Measurements from ENCODE around the gene SMAD3.

The SMAD3 gene

DNA sequence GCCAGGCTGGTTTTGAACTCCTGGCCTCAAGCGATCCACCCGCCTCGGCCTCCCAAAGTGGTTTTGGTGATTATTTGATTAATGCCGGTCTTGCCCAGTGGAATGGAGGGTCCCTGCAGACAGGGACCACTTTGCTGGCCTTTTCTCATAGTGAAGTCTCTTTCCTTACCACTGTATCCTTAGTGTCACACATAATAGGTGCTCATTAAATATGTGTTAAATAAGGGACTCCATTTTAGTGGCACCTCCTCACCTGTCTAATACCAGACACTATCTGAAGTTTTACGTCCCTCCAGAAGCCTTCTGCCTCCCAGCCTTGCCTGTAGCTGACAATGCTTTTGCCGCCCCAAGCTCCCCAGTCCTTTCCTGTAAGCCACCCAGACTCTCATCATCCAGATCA lies 97.8 kb downstream of the SMAD3 start:
- no peak for DNase-seq (ENCODE audit: low read depth)

- no peak for DNase-seq (ENCODE audit: low read depth)
Observed at GRCh38 chr15:67164401-67164791, 99.0 kb downstream of the SMAD3 start.

GRCh38 chr15:67164811-67165253 lies 99.4 kb downstream of the SMAD3 start:
- no peak for DNase-seq (ENCODE audit: low read depth)

GRCh38 chr15:67165254-67166253 lies 100.2 kb downstream of the SMAD3 start:
- DNase-seq (ENCODE audit: low read depth): no peak

DNA sequence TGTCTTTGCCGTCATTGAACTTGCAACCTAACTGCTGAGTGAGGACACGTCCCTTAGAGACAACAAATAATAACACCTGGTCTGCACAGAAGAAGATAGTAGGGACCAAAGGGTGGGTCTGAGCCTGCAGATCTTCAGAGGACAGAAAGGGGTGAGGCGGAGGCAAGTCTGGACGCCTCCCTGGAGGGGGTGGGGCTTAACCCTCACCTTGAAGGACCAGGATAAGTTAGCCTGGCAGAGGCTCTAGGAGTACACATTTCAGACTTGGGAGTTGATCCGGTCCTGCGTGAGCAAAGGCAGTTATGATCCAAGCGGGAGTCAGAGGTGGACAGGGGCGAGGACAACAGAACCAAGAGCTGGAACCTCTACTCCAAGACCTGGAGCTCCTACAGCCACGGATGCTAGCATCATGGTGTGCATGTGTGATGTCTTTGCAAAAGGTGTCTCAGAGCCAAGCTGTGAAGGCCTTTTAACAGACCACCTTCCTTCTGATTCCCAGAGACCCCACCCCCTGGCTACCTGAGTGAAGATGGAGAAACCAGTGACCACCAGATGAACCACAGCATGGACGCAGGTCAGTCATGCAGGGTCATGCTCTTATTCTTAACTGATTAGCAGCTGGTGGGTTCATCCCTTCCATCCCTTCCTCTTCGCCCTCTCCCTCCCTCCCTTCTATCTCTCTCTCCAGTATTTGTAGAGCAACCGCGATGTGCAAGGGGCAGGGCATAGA lies 101.0 kb downstream of the SMAD3 start:
- DNase-seq (ENCODE audit: low read depth): no peak

GRCh38 chr15:67167091-67167490 lies 101.7 kb downstream of the SMAD3 start:
- DNase-seq (ENCODE audit: low read depth): no peak

DNA sequence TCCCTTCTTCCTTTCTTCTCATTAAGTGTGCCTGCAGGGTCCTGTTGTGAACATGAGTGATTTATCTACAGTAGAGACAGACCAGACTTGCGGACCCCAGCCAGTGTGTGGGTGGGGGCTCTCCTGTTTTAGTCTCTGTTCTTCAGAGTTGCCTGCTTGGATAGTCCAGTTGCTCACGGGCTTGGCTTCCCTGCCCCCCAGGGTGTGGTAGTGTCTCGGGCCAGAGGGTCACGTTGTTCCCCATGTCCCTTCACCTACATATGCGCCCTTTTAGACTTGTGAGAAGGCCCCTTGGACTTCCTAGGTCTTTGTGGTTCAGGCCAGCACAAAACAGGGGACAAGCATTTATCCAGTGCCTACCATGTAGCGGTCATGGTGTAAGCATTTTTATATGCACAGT lies 103.3 kb downstream of the SMAD3 start:
- no peak for DNase-seq (ENCODE audit: low read depth)

DNA sequence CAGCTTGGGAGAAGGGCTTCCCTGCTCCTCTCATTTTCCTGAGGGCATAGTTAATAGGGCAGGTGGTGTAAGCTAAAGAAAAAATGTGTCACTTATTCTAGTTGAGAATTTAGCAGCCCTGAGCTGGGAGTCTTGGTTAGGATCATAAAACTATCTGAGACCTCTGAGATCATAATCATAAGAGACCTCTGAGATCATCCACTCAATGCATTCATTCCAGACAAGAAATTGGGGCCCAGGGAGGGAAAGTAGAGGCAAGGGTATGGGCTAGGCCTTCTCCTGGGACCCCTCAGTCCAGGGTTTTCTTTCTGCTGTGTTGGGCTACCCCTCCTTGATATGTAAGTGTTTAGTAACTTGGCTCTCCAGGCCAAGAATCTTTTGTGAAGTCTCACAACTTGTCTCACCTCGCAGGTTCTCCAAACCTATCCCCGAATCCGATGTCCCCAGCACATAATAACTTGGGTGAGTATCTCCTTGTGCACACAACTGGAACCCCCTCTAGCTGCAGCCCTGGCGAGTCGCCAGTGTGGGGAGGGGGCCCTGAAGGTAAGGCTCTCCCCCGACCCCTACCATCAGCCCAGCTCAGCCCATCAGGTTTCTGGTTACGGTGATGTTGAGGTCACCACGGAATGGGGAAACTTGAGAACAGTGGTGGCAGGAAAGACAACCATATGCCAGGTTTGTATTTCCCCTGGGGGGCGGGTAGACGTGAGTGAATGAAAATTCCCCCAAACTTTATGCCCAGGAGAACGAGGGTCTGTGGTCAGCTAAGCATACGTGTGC lies 104.9 kb downstream of the SMAD3 start:
- DNase-seq (ENCODE audit: low read depth): no peak

DNA sequence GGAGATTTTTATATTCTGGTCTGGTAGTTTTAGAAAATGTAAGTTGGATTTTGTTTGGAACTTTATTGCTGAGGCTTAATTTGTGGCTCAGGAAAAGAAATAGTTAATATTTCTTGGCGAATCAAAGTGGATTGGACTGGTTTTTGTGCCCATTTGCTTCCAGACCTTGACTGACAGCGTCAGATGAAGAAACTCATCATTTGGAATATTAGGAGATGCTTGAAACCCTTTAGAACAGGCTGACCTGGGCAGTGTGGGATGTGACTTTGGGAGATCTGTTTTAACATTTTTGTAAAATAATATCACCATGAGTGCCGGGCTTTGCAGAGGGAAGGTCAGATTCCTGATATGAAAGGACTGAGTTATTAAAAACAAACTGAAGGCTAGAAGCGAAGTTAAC lies 106.1 kb downstream of the SMAD3 start:
- DNase-seq (ENCODE audit: low read depth): no peak

DNA sequence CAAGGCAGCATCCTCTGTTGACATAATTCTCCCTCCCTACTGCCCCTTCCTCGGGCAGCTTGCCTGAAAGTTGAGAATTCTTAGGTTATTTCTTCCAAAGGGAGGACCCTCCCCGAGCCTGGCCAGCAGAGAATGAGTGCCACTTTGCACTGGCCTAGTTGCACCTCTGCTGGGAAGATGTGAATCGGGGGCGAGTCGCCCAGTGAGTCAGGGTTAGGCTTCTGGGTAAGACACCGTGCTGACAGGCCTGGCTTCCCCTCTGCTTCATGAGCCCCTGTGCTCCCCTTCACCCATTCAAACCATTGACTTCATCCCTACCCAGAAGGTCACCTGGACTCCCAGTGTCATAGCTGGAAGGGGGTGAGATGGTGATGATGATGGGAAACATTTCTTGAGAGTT lies 106.8 kb downstream of the SMAD3 start:
- peak; percentile 64 for DNase-seq (ENCODE audit: low read depth)

DNA sequence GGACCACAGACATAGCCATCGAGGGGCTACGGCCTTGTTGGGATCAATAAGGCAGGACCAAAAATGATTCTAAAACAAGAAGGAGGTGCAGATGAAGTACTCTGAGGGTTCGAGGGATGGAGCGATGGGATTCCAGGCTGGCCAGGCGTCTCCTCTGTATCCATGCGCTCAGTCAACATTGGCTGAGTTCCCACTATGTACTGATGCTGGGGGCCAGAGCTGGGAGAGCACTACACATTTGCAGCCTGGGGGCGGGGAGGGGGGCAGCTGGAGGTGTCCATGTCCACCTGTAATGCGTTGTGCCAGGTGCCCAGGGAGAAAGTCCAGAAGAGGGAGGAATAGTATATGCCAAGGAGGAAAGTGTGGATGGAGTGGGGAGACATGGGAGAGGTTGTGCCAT lies 107.6 kb downstream of the SMAD3 start:
- DNase-seq (ENCODE audit: low read depth): no peak

- DNase-seq (ENCODE audit: low read depth): no peak
Observed at GRCh38 chr15:67173786-67174185, 108.4 kb downstream of the SMAD3 start.

- DNase-seq (ENCODE audit: low read depth): no peak
Observed at GRCh38 chr15:67174446-67174845, 109.0 kb downstream of the SMAD3 start.

DNA sequence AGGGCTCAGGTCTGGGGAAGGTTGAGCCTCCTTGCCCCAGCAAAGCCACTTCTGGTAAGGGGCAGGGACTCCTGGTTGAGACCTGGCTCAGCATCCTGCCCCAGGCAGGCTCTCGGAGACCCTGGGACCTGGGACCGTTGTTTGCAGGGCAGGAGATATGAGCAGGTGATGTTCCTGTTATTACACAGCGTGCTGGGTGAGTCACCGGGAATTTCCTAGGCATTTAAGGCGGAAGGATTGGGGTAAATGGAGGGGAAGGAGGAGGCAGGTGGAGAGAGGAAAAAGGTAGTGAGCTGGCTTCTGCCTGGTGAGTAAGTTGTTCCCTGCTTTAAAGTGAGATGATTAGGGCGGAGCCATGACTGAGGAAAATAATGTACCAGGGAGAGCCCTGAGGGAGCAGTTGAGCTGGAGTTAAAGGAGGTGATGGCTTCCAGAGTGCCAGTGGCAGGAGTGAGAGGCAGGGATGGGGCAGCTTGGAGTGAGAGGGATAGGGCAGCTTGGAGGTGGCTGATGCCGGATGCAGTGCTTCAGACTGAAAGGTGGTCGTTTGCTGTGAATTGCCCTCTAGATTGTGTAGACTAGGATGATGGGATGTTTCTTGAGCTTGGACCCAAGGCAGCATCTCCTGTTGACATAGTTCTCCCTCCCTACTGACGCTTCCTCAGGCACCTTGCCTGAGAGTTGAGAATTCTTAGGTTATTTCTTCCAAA lies 109.6 kb downstream of the SMAD3 start:
- peak; percentile 81 for DNase-seq (ENCODE audit: low read depth)

DNA sequence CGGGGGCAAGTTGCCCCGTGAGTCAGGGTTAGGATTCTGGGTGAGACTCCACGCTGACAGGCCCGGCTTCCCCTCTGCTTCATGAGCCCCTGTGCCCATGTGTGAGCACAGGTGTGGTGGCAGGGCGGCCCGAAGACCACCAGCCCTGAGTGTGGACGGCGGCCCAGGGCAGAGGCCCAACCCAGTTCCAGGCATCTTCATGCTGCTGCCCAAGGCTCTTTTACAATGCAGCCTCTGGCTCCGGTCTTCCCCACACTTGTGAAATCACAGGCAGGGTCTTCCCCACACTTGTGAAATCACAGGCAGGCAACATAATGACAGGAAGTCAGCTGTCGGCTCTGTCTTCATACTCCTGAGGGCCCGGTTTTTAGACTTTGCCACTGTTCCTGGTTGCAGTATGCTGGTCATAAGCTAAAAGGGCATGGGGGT lies 110.3 kb downstream of the SMAD3 start:
- no peak for DNase-seq (ENCODE audit: low read depth)

DNA sequence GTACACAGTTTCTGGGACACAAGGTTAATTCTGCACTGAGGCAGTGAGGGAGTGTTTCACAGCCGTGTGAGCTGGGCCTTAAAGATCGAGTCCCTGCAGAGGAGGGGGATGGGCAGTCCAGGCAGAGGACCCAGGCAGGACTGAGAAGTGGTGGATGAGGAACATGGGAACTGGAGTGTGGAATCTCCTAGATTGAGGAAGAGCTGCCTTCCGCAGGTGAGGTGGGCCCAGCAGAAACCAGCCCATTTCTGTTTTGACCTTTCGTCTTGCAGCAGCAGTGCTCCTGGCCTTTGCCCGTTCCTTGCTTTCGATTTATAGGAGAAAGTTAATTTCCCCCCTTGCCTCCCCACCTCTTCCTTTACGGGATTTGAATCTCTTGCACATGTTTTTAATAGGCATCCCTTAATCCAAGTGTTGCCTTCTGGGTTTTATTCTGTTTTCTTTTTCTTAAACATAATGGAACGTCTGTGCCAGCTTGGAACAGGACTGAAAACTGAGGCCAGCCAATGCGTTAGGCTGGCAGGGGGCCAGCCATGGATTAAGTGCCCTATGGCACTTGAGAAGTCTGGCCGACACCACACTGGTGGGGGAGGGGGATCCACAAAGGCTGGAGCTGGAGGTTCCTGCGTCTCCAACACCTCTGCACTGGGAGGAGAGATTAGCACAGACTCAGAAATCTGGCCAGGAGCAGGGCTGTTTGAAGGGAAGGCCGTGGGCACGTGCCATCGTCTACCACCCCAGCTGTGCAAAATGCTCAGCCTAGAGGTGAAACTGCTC lies 111.0 kb downstream of the SMAD3 start:
- no peak for DNase-seq (ENCODE audit: low read depth)

- peak; percentile 61 for DNase-seq (ENCODE audit: low read depth)
Observed at GRCh38 chr15:67177752-67178151, 112.3 kb downstream of the SMAD3 start.

GRCh38 chr15:67178569-67179210 lies 113.3 kb downstream of the SMAD3 start:
- peak; percentile 97 for DNase-seq (ENCODE audit: low read depth)

DNA sequence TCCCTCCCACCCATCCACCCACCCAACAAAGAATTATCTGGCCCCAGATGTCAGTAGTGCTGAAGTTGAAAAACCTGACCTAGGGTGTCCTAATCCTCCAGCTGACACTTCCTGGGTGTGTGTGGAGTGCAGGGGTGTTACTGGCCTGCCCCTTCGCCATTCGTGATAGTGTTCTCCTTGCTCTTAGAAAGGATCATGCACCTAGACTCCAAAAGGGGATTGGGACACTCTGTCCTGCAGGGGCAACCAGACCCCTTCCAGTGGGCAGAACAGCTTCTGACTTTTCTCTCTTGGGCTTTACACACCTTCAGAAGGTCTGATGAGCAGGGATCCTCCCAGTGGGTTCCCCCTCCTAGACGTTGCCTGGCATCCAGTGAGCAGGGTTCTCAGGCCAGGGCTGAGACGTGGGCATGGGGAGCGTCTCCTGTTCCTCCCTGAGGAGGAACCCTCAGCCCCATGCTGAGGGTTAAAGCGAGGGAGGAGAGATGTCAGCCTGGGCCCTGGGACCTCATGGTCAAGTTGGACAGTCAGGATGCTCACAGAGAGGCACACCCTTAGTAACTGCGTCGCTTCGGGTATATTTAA lies 114.1 kb downstream of the SMAD3 start:
- DNase-seq (ENCODE audit: low read depth): no peak

GRCh38 chr15:67180035-67180434 lies 114.6 kb downstream of the SMAD3 start:
- no peak for DNase-seq (ENCODE audit: low read depth)
